Stimulated activated CD8-positive, alpha-beta memory T cell treated with anti-CD3 and anti-CD28 coated beads, Interleukin-4, amount 100 ng/mL, for 1 hour (primary cell): ENCODE results near the gene HTRA3.

Experiments used
- DNase-seq, 2 donors: peaks; one replicate each; pipeline ENCODE4 v3.0.0-alpha.2; 2020; ENCODE audit warnings: low read depth in 2 of 2, low spot score in 1 of 2

The HTRA3 gene

GRCh38 chr4:8322794-8323704, 53.5 kb downstream of the HTRA3 start:
- no peak for DNase-seq

- no peak for DNase-seq
Observed at GRCh38 chr4:8323947-8324555, 54.5 kb downstream of the HTRA3 start.

GRCh38 chr4:8324640-8325239, 55.2 kb downstream of the HTRA3 start:
- DNase-seq = no peak

- no peak for DNase-seq
Observed at GRCh38 chr4:8325291-8325973, 55.9 kb downstream of the HTRA3 start.

GRCh38 chr4:8326206-8326605, 56.7 kb downstream of the HTRA3 start:
- DNase-seq = no peak

GRCh38 chr4:8328456-8328855, 58.9 kb downstream of the HTRA3 start:
- DNase-seq = no peak

- no peak for DNase-seq
Observed at GRCh38 chr4:8328866-8329559, 59.5 kb downstream of the HTRA3 start.

DNA sequence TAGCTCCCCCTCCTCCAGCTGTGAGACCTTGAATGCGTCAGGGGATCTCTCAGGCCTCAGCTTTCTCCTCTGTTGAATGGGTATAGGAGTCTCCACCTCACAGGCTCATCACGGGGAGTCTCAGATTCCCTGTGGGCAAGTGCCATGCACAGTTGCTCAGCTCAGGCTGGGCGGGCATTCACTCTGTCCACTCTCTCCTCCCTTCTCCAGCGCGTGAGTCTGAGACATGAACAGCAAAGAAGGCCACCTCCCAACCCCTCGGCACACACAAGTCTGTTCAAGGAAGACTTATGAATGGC, 60.0 kb downstream of the HTRA3 start:
- DNase-seq = no peak

DNA sequence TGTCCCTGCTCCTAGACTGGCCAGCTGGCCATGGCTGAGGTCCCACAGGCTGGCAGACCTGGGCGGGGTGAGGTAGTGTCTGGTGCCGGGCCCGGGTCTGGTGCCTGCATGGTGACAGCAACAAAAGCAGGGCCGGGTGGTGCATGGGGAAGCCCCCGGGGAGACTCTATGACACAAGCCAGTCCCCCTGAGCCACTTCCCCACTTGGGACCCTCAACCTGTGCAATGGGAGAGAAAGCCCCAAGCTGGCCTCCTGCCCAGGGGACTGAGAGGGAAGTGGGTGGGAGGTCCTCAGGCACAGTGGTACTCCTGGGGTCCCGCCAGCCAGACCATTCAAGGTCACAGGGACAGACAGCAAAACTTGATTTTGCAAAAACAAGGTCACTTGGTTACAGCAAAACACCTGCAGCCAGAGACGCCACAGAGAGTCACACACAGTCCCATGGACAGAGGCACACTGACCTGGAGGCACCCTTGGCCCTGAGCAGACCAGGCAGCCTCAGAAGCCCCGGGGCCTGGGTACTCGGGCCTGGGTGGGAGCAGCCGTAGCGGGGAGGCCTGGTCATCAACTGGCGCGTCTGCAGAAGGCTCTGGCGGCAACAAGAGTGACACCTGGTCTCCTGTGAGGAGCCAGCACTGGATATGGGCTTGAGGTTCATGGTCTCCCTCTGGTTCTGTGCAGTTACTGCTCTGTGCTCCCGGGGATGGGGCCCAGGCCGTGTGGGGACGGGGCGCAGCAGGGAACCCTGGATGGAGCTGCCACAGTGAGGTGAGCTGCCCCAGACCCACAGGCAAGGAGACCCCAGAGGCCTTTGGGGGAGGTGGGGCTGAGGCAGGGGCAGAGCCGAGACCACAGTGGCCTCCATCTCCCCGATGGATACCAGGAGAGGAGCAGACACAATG, 60.6 kb downstream of the HTRA3 start:
- DNase-seq = no peak

GRCh38 chr4:8330821-8331574, 61.4 kb downstream of the HTRA3 start:
- DNase-seq = no peak

DNA sequence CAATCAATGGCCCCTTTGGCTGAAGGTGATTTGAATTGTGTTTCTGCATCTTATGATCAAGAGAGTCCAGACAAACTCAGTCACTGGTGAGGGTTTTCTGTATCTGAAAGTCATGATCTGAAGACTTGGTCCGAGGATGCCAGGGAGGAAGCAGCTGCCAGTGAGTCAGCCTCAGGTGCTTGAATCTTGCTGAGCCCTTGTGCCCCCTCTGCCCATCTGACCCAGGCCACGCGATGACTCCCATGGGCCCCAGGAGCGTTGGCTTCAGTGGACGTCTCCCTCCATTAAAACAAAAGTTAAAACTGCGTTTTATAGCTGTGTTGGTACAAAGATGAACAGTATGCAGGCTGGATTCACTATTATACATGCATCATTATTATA, 62.0 kb downstream of the HTRA3 start:
- no peak for DNase-seq

DNA sequence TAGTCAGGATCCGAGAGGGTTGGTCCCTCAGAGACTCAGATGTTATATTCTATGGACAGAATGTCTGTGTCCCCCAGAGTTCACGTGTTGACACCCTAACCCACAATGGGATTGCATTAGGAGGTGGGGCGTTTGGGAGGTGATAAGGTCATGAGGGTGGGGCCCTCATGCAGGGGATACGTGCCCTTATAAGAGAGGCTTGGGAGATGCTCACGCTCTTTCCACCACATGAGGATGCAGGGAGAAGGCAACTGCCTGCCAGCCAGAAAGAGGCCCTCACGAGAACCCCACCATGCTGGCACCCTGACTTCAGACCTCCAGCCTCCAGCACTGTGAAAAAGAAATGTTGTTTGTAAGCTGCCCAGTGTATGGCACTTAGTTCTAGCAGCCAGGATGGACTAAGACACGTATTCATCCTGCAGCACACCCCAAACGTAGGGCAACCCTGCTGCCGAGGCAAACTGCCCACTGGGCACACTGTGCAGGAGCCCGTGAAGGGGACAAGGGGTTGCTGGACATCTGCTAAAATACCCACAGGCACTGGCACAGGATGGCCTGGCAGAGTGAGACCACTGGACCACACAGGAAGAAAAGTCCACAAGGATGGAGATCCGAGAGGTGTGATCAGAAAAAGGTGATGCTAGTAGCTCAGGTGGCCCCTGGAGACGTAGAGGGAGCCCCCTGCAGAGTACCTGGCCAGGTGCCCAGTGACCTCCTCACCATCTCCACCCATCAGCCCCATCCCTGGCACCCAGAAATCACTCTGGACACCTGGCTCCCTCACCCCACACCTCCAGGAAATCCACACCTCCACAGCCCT, 62.7 kb downstream of the HTRA3 start:
- no peak for DNase-seq

DNA sequence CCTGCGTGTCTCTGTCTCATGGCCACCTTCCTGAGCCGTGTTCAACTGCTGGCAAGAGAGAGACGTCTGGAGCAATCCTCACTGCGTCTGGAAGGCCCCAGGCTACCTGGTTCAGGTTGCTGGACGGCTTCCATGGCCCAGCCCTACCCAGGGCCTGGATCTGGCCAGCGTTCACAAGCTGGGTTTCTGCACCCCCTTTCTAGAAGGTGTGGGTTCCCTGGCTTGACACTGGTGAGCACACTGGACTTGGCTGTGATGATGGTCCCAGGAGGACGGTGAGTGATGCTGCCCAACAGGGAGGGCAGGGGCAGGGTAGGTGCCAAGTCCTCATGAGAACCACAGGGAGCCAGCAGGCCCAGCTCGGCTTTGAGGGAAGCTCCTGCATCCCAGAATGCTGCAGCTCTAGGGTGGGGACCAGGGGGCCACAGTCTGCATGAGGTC, 63.4 kb downstream of the HTRA3 start:
- no peak for DNase-seq

GRCh38 chr4:8333726-8334460, 64.3 kb downstream of the HTRA3 start:
- no peak for DNase-seq

DNA sequence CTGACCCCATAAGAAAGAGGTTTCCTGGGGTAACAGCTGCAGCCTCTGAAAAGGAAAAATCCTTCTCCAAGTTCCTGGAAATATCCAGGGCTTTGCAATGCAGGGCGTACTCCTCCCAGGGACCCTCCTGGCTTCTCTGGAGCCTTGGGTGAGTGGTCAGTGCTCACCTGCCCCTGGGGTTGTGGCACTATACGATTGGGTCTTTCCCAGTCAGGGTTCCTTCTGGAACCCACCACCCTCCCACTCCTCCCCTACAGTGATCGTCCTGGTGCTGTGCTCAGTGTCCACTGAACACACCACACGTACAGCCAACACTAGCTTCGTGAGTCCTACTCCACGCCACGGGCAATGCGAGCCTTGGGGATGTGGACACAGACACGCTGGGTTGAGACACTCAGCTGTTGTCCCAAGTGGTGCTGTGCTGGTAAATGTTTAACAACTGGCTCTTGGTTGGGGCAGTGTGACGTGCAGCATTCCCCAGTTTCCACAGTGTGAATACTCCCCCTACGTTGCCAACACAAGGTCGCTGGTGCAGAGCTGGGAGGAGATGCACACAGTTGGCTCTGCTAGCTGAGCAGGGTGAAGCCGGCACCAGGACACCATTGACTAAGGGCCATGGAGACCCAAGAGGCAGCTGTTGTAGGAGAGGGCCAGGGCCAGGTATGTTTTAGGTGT, 65.4 kb downstream of the HTRA3 start:
- DNase-seq = no peak

DNA sequence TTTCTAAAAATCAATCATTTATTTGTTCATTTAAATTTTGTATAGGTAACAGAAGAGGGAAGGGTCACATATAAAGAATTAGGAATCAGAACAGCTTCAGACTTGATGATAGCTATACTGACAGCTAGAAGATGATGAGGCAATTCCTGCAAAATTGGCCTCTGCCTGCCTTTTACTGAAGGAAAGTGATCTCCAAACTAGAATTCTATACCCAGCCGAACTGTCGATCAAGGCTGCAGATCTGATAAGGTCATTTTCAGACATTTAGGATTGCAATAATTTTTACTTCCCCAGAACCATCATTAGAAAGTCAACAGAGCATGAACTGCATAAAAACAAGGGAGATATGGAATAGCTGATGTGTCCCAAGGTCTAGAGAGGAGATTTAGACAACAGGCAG, 66.3 kb downstream of the HTRA3 start:
- no peak for DNase-seq

DNA sequence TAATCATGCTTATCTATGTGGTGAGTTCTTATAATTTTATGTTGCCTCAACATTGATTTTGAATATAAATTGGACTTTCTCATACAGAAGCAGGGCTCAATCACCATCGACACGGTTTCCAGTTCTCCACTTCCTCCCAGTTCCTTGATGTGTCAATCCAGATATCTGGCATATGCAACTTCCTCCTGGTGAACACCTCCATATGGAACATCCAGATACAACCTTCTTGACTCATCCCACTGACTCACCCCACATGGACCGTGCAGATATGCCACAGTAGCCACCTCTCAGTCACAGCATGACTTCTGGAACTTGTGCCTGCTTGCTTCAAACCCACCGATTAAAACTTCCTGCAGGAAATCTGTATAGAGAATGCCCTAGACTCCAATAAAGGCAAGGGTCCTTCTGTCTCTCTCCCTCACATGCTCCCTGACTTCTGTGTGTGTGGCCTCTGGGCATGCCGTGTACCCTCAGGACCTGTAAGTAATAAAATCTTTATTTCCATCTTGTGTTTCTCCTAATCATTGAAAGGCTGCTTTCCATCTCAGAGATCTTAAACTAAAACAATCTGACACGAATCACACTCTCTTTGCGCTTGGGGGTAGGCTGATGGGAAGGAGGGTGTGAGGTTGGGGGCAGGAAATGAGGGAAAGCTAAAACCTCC, 67.0 kb downstream of the HTRA3 start:
- DNase-seq = no peak
